GM11168 (cell line): Measurements from ENCODE around the gene MBP.

ENCODE experiments used
- in situ Hi-C: fragments of 300-500 bp; cut with MboI; formaldehyde crosslinking; loops from one replicate; pipeline ENCODE4 v1.12.0; 2022; ENCODE audit warnings: low sequenced_read_pairs; ENCODE audit not compliant: unreplicated experiment

Gene MBP

GRCh38 chr18:77103187-77103850 lies 29.3 kb downstream of the MBP start:
- in situ Hi-C loops = loop anchor here (5.0 kb wide), 1 partner anchor 36 kb away; no protein-coding TSS in a partner anchor

- in situ Hi-C loops = loop anchor here (5.0 kb wide), 1 partner anchor 35 kb away; no protein-coding TSS in a partner anchor
Observed at GRCh38 chr18:77102259-77103040, 30.1 kb downstream of the MBP start.

- in situ Hi-C loops = loop anchor here (5.0 kb wide), 1 partner anchor 34 kb away; no protein-coding TSS in a partner anchor
Observed at GRCh38 chr18:77101410-77102258, 30.9 kb downstream of the MBP start.

GRCh38 chr18:77100751-77101355 lies 31.7 kb downstream of the MBP start:
- in situ Hi-C loops = loop anchor here (5.0 kb wide), 1 partner anchor 34 kb away; no protein-coding TSS in a partner anchor

GRCh38 chr18:77099485-77100370 lies 32.9 kb downstream of the MBP start:
- in situ Hi-C loops = loop anchor here (5.0 kb wide), 1 partner anchor 32 kb away; no protein-coding TSS in a partner anchor

- in situ Hi-C loops = no loop called here
Observed at GRCh38 chr18:77098538-77099174, 33.9 kb downstream of the MBP start.

GRCh38 chr18:77098029-77098428 lies 34.6 kb downstream of the MBP start:
- in situ Hi-C loops = no loop called here

- in situ Hi-C loops = no loop called here
Observed at GRCh38 chr18:77096936-77097886, 35.4 kb downstream of the MBP start.

GRCh38 chr18:77095391-77096371 lies 36.9 kb downstream of the MBP start:
- in situ Hi-C loops = no loop called here

GRCh38 chr18:77093586-77093985 lies 39.0 kb downstream of the MBP start:
- in situ Hi-C loops = no loop called here

- in situ Hi-C loops = no loop called here
Observed at GRCh38 chr18:77093067-77093430, 39.5 kb downstream of the MBP start.

- in situ Hi-C loops = no loop called here
Observed at GRCh38 chr18:77092104-77093066, 40.2 kb downstream of the MBP start.

GRCh38 chr18:77091366-77091765 lies 41.2 kb downstream of the MBP start:
- in situ Hi-C loops = no loop called here

GRCh38 chr18:77090546-77091174 lies 41.9 kb downstream of the MBP start:
- in situ Hi-C loops = no loop called here

GRCh38 chr18:77089723-77090285 lies 42.8 kb downstream of the MBP start:
- in situ Hi-C loops = no loop called here
